ENCODE results near the gene HEBP2. TPM values are rescaled to one million over a fixed set of nuclear protein-coding genes. Genes with fewer than 3 reads are reported as not detected.
A peak's percentile ranks its signal among the peaks of the same experiment; 100 is the strongest.

Gene HEBP2
- total and polyA plus RNA-seq, 2 of the 13 experiments (the other 11 are each of a cell fraction or from before 2014, with no cell fraction given), result 16.0 to 72.8 TPM

DNA sequence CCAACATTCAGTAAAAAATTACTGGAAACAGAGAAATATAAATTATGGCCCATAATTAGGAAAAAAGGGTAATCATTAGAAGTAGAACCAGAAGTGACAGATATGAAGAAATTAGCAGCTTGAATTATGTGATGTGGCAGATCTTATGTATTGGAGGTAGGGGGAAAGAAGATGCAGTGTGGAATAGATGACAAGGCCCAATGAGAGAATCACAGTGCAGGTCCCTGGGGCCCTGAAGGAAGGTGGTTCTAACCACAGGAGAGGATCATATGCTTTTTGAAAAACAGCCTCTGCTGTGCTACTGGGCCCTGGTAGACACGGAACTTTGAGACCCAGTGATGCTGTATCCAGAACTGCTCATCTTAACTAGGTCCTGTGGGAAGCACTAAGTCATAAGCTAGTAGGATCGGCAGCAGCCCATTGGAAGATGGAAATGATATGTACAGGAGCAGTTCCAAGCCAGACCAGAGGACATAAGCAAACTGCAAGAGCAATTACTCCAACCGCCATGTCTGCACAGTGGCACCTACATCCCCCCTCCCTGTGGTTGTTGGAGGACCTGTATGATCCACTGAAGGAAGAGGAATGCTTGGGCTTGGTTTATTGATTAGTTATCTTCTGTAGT lies 14.2 kb downstream of the HEBP2 start:
- Histone ChIP-seq H3K4me3 (replicated peaks in 1 of 3; ENCODE audit: insufficient read depth in 1 of 3, low read depth in 2 of 3, low read length in 3 of 3) (no peak overlapping the region), H3K36me3 (replicated peaks in 1 of 2; ENCODE audit: control insufficient read depth in 1 of 2, insufficient read depth in 2 of 2, low read length in 2 of 2) (peaks cover 3 to 19% of the 10 kb centered on the region in 2 experiments; a peak in 4 of 5 replicates), H3K9me3 (ENCODE audit: low read length) (no peaks in the 10 kb centered on the region), H3K9ac (ENCODE audit: insufficient read depth, low read depth, low read length) (no peak overlapping the region), H3K4me2 (ENCODE audit: low read depth, low read length) (no peak overlapping the region), H4K20me1 (ENCODE audit: insufficient read depth, low read length) (no peaks in the 10 kb centered on the region), H3K27me3 (ENCODE audit: control insufficient read depth in 1 of 2, insufficient read depth in 2 of 2, low read length in 2 of 2) (no peaks in the 10 kb centered on the region), H3K4me1 (ENCODE audit: insufficient read depth, low read length) (peaks cover 29% of the 10 kb centered on the region), H3K27ac (ENCODE audit: extremely low read length, insufficient read depth, low read length) (no peak overlapping the region), H2AFZ (ENCODE audit: low read length) (no peak overlapping the region), H3K79me2 (ENCODE audit: insufficient read depth, low read length) (no peaks in the 10 kb centered on the region)
- FAIRE-seq, result no peak
- BruUV-seq (replicated peaks), result no TSS peak
- intact Hi-C loops (cut with micrococcal nuclease; ENCODE audit: unreplicated experiment) (no loop called here), in situ Hi-C loops (cut with HindIII; ENCODE audit: extremely low pct_ligation_motif_present, low pct_unique_long_range_greater_than_20kb) (no loop called here)
- DNase-seq (ENCODE audit: low spot score), result no peak
- CTCF ChIA-PET (ENCODE audit: low intra/inter-chr PET ratio, low total read pairs), result no interaction called here
- ATAC-seq, result peak; percentile 1; the same call in 1 of the 3 replicates
- POLR2A ChIA-PET, result interaction anchor here (1.0 kb wide), 1 partner anchor 13 kb away, joined by 3 read pairs; no protein-coding TSS in a partner anchor
- 93% methylated on average over 3 of the region's 3 CpGs for WGBS (ENCODE audit: low lambda C conversion rate)
- TF ChIP-seq ZC3H13 (CRISPR knock-in tag; IDR thresholded peaks at IDR 0.05), result 0 out of 2 replicates have a peak, but pooled peaks have one; percentile 49
- no peak for TF ChIP-seq TP53 (CRISPR knock-in tag; conservative IDR thresholded peaks at IDR 0.05)
- TF ChIP-seq TEAD3 (CRISPR knock-in tag; optimal IDR thresholded peaks at IDR 0.05; ENCODE audit: borderline replicate concordance), result no peak
- TF ChIP-seq RBM22 (optimal IDR thresholded peaks at IDR 0.05; ENCODE audit: low read length), result peak; percentile 77
- no peak for TF ChIP-seq USF2 (IDR thresholded peaks at IDR 0.05; ENCODE audit: low read depth, low read length)
- no peak for TF ChIP-seq USF2 (CRISPR knock-in tag; IDR thresholded peaks at IDR 0.05; ENCODE audit: borderline replicate concordance)
- TF ChIP-seq ZFP62 (CRISPR knock-in tag; IDR thresholded peaks at IDR 0.05), result no peak
- TF ChIP-seq ZNF446 (CRISPR knock-in tag; IDR thresholded peaks at IDR 0.05), result no peak
- TF ChIP-seq NR1H2 (CRISPR knock-in tag; IDR thresholded peaks at IDR 0.05; ENCODE audit: borderline replicate concordance, low read depth), result no peak
- TF ChIP-seq PAXIP1 (CRISPR knock-in tag; conservative IDR thresholded peaks at IDR 0.05), result no peak
- TF ChIP-seq, protein P1, sequence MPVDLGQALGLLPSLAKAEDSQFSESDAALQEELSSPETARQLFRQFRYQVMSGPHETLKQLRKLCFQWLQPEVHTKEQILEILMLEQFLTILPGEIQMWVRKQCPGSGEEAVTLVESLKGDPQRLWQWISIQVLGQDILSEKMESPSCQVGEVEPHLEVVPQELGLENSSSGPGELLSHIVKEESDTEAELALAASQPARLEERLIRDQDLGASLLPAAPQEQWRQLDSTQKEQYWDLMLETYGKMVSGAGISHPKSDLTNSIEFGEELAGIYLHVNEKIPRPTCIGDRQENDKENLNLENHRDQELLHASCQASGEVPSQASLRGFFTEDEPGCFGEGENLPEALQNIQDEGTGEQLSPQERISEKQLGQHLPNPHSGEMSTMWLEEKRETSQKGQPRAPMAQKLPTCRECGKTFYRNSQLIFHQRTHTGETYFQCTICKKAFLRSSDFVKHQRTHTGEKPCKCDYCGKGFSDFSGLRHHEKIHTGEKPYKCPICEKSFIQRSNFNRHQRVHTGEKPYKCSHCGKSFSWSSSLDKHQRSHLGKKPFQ (CRISPR knock-in tag; IDR thresholded peaks at IDR 0.05; ENCODE audit: insufficient replicate concordance), result no peak
- no peak for TF ChIP-seq ELF3 (CRISPR knock-in tag; IDR thresholded peaks at IDR 0.05)
- no peak for TF ChIP-seq TCF7 (IDR thresholded peaks at IDR 0.05; ENCODE audit: low read depth)
